K562 (cell line): ENCODE data around the gene FOLH1. TPM values are rescaled to one million over a fixed set of nuclear protein-coding genes. Genes with fewer than 3 reads are reported as not detected.

Source experiments
- ATAC-seq: fragments of 200-7000 bp; cut with Tn5 transposase; 3 replicates; pipeline ENCODE4 v1.9.1; 2020; ENCODE audit warnings: moderate library complexity
- BruUV-seq: library from RNA; stranded (reverse); fragments of 400-500 nt; replicated peaks from 2 replicates; lab custom pipeline; 2021; lab: Mats Ljungman, UMichigan
- CTCF ChIA-PET: fragments of 300-600 bp; formaldehyde crosslinking; extraction: SDS; loops from one replicate; lab custom pipeline; 2021; ENCODE audit warnings: low intra/inter-chr PET ratio; lab: Yijun Ruan, JAX
- POLR2A ChIA-PET: fragments of 300-600, 350-650 bp; sonication (Branson Sonifier 250); formaldehyde crosslinking; extraction: SDS; loops from one replicate; lab custom pipeline; 2021; ENCODE audit warnings: antibody characterized with exemption, inconsistent platforms; lab: Yijun Ruan, JAX
- DNase-seq, 4 experiments: peaks; one replicate each; pipeline versions ENCODE4 v3.0.0 to v3.0.0-alpha.2; 2011 to 2018; ENCODE audit warnings: low spot score in 3 of 4, mixed read lengths in 3 of 4; ENCODE audit errors: extremely low read depth in 1 of 4
- FAIRE-seq: peaks from 2 replicates; lab custom pipeline; 2011; peaks lifted over from hg19 to GRCh38; lab: Jason Lieb, UNC
- H2AFZ ChIP-seq: 2 replicates; pipeline ENCODE4 v1.6.0; 2011; ENCODE audit warnings: low read depth, low read length, control low read depth, inconsistent platforms
- H3K27ac ChIP-seq: fragments of 200-600 bp; 3 replicates; pipeline ENCODE4 v1.8.0; 2011; ENCODE audit warnings: low read depth, mild to moderate bottlenecking, control low read depth, inconsistent platforms, low read length, moderate library complexity, mixed read lengths; ENCODE audit errors: extremely low read depth
- H3K27me3 ChIP-seq, 2 experiments: fragments of 300-600 bp in 1 of 2; 2 replicates in 1 of 2; 3 replicates in 1 of 2; pipeline versions ENCODE4 v1.6.0 to v1.8.0; 2011; ENCODE audit warnings: inconsistent platforms in 2 of 2, low read length in 2 of 2, mild to moderate bottlenecking in 1 of 2, mixed read lengths in 1 of 2, moderate library complexity in 1 of 2; ENCODE audit not compliant: control insufficient read depth in 2 of 2, insufficient read depth in 2 of 2
- H3K36me3 ChIP-seq: fragments of 300-600 bp; 3 replicates; pipeline ENCODE4 v1.8.0; 2011; ENCODE audit warnings: mild to moderate bottlenecking, low read length, inconsistent platforms; ENCODE audit not compliant: control insufficient read depth, insufficient read depth
- H3K4me1 ChIP-seq, 2 experiments: fragments of 200-600 bp in 1 of 2; replicated peaks in 1 of 2; 2 replicates in 1 of 2; 3 replicates in 1 of 2; pipeline versions ENCODE4 v1.5.1 to v1.8.0; 2011; ENCODE audit warnings: inconsistent platforms in 2 of 2, low read length in 2 of 2, mild to moderate bottlenecking in 1 of 2, mixed read lengths in 1 of 2, moderate library complexity in 1 of 2; ENCODE audit not compliant: control insufficient read depth in 2 of 2, insufficient read depth in 2 of 2
- H3K4me2 ChIP-seq: 2 replicates; pipeline ENCODE4 v1.6.1; 2011; ENCODE audit warnings: low read length, control low read depth, inconsistent platforms, mixed read lengths; ENCODE audit not compliant: insufficient read depth
- H3K4me3 ChIP-seq: fragments of 200-600 bp; sonication (generic), shearing (Covaris generic); 2 replicates; pipeline ENCODE4 v1.5.1; 2016; ENCODE audit warnings: control low read depth, inconsistent platforms
- H3K79me2 ChIP-seq: fragments of 200-600 bp; 3 replicates; pipeline ENCODE4 v1.8.0; 2011; ENCODE audit warnings: low read length, inconsistent platforms; ENCODE audit not compliant: control insufficient read depth, insufficient read depth
- H3K9ac ChIP-seq, 2 experiments: 2 replicates each; pipeline versions ENCODE4 v1.6.0 to v1.6.1; 2011; ENCODE audit warnings: low read depth in 2 of 2, low read length in 2 of 2, control low read depth in 1 of 2, inconsistent platforms in 1 of 2, mild to moderate bottlenecking in 1 of 2, mixed read lengths in 1 of 2; ENCODE audit not compliant: insufficient read depth in 1 of 2
- H3K9me1 ChIP-seq: one replicate; pipeline ENCODE4 v1.6.0; 2011; ENCODE audit warnings: inconsistent platforms, mild to moderate bottlenecking, low read length, moderate library complexity; ENCODE audit not compliant: control insufficient read depth, insufficient read depth
- H3K9me3 ChIP-seq: replicated peaks from 2 replicates; pipeline ENCODE4 v1.5.1; 2011; ENCODE audit warnings: low read depth, low read length, inconsistent platforms; ENCODE audit not compliant: control insufficient read depth, insufficient read depth
- H4K20me1 ChIP-seq: replicated peaks from 2 replicates; pipeline ENCODE4 v1.6.1; 2011; ENCODE audit warnings: low read length, inconsistent platforms, mixed read lengths; ENCODE audit not compliant: control insufficient read depth, insufficient read depth
- ATF1 ChIP-seq, 2 experiments: fragments of 450-650 bp in 1 of 2; IDR thresholded peaks; 2 replicates each; pipeline ENCODE4 v1.6.1; 2016; ENCODE audit warnings: missing compliant biosample characterization in 1 of 2, missing genetic modification characterization in 1 of 2
- CEBPG ChIP-seq, 3 experiments: fragments of 200-800 bp in 1 of 3; sonication (Bioruptor generic) in 1 of 3; sonication (generic) in 1 of 3; formaldehyde crosslinking in 1 of 3; IDR thresholded peaks in 2 of 3; conservative IDR thresholded peaks in 1 of 3; 2 replicates each; pipeline versions ENCODE4 v1.6.1 to v1.8.0; 2016 to 2022; ENCODE audit warnings: missing compliant biosample characterization in 2 of 3, missing genetic modification characterization in 2 of 3, mild to moderate bottlenecking in 1 of 3, missing genetic modification reagents in 1 of 3
- DNMT1 ChIP-seq: fragments of 450-650 bp; IDR thresholded peaks from 2 replicates; pipeline ENCODE4 v1.6.1; 2016; ENCODE audit warnings: antibody characterized with exemption, mild to moderate bottlenecking
- KAT7 ChIP-seq: sonication (generic); formaldehyde crosslinking; IDR thresholded peaks from 2 replicates; pipeline ENCODE4 v1.8.0; 2022; ENCODE audit warnings: missing genetic modification reagents, mild to moderate bottlenecking, borderline replicate concordance
- KDM1A ChIP-seq, 2 experiments: fragments of 450-650 bp; IDR thresholded peaks; 2 replicates each; pipeline ENCODE4 v1.6.1; 2016; ENCODE audit warnings: mild to moderate bottlenecking in 2 of 2
- MYBL2 ChIP-seq, 2 experiments: fragments of 450-650 bp in 1 of 2; sonication (generic) in 1 of 2; formaldehyde crosslinking in 1 of 2; IDR thresholded peaks; 2 replicates each; pipeline versions ENCODE4 v1.6.1 to v1.8.1; 2017 to 2022; ENCODE audit warnings: borderline replicate concordance in 1 of 2, inconsistent platforms in 1 of 2, low read depth in 1 of 2, mild to moderate bottlenecking in 1 of 2, missing genetic modification reagents in 1 of 2, moderate library complexity in 1 of 2
- NR3C1 ChIP-seq: sonication (generic); formaldehyde crosslinking; IDR thresholded peaks from 2 replicates; pipeline ENCODE4 v1.8.1; 2022; ENCODE audit warnings: missing genetic modification reagents
- PBX2 ChIP-seq, 2 experiments: IDR thresholded peaks in 1 of 2; conservative IDR thresholded peaks in 1 of 2; 2 replicates each; pipeline ENCODE4 v1.6.1; 2016; ENCODE audit warnings: low read depth in 2 of 2, mild to moderate bottlenecking in 1 of 2, missing compliant biosample characterization in 1 of 2, missing genetic modification characterization in 1 of 2, moderate library complexity in 1 of 2
- RCOR1 ChIP-seq, 2 experiments: IDR thresholded peaks; 2 replicates each; pipeline ENCODE4 v1.6.1; 2012; ENCODE audit warnings: low read depth in 2 of 2, low read length in 2 of 2, borderline replicate concordance in 1 of 2, improper control_type of control experiment in 1 of 2
- RUNX1 ChIP-seq: sonication (generic); IDR thresholded peaks from 2 replicates; pipeline ENCODE4 v1.6.1; 2016; ENCODE audit warnings: antibody characterized with exemption, low read depth
- SMARCE1 ChIP-seq: fragments of 450-650 bp; IDR thresholded peaks from 2 replicates; pipeline ENCODE4 v1.7.1; 2016; ENCODE audit warnings: mild to moderate bottlenecking
- STAT5A ChIP-seq: IDR thresholded peaks from 2 replicates; pipeline ENCODE4 v1.6.1; 2012; ENCODE audit warnings: low read length, inconsistent platforms, borderline replicate concordance
- TAF1 ChIP-seq: IDR thresholded peaks from 2 replicates; pipeline ENCODE4 v1.6.1; 2011; ENCODE audit warnings: mild to moderate bottlenecking, low read length, moderate library complexity; ENCODE audit not compliant: insufficient read depth, control insufficient read depth, severe bottlenecking; ENCODE audit errors: extremely low read depth
- TAL1 ChIP-seq: fragments of 450-650 bp; IDR thresholded peaks from 2 replicates; pipeline ENCODE4 v1.6.1; 2016; ENCODE audit warnings: mild to moderate bottlenecking
- TBL1XR1 ChIP-seq, 2 experiments: IDR thresholded peaks; 2 replicates each; pipeline ENCODE4 v1.6.1; 2012; ENCODE audit warnings: improper control_type of control experiment in 2 of 2, low read length in 2 of 2, mild to moderate bottlenecking in 1 of 2
- TCF15 ChIP-seq: fragments of 250-450 bp; sonication (Bioruptor Pico); IDR thresholded peaks from 2 replicates; pipeline ENCODE4 v1.8.0; 2022; ENCODE audit warnings: moderate library complexity, mild to moderate bottlenecking, inconsistent platforms
- ZNF398 ChIP-seq: fragments of 250-450 bp; sonication (Bioruptor Pico); IDR thresholded peaks from 2 replicates; pipeline ENCODE4 v1.8.0; 2021; ENCODE audit warnings: moderate library complexity, mild to moderate bottlenecking, inconsistent platforms
- ZNF778 ChIP-seq: fragments of 450-650 bp; formaldehyde crosslinking; IDR thresholded peaks from 2 replicates; pipeline ENCODE4 v1.4.0; 2020; ENCODE audit warnings: mild to moderate bottlenecking, moderate library complexity
- WGBS: fragments of 100-300 bp; shearing (Covaris generic); methylation state at CpG from one replicate; pipeline ENCODE4 v1.1.6; 2016; ENCODE audit warnings: low coverage, mixed read lengths; ENCODE audit not compliant: insufficient coverage; ENCODE audit errors: missing lambda C conversion rate; 5-methylcytosine and 5-hydroxymethylcytosine counted together
- in situ Hi-C: fragments of 300-500 bp; cut with MboI; formaldehyde crosslinking; loops from 4 replicates; pipeline ENCODE4 v1.15.0; 2018; ENCODE audit warnings: inconsistent platforms, mixed read lengths
- intact Hi-C: fragments of 100-400 bp; cut with micrococcal nuclease; formaldehyde crosslinking; loops from 2 replicates; pipeline ENCODE4 v1.14.2; 2022
- polyA plus RNA-seq, 8 experiments: library from polyadenylated mRNA; depleted of rRNA in 4 of 8; stranded (reverse) in 5 of 8; unstranded in 3 of 8; fragments of >200 nt; fragmentation: Nextera tagmentation in 2 of 8; fragmentation: Illumina TruSeq in 1 of 8; extraction: Ambion mirVana in 2 of 8; extraction: Trizol in 1 of 8; gene quantifications; 2 replicates each; pipeline versions ENCODE4 v1.2.1 to v1.2.3, GENCODE V29; 2011 to 2014; ENCODE audit warnings: inconsistent platforms in 1 of 8, missing spikeins in 1 of 8
- total RNA-seq, 7 experiments: library from RNA; depleted of rRNA in 6 of 7; stranded (reverse); fragments of >200 nt in 6 of 7; fragmentation: Illumina TruSeq in 2 of 7; extraction: Trizol in 2 of 7; gene quantifications; 2 replicates each; pipeline versions ENCODE4 v1.2.1 to v1.2.3, GENCODE V29; 2011 to 2021; ENCODE audit warnings: low replicate concordance in 1 of 7

Gene FOLH1
- total and polyA plus RNA-seq, 9 of the 15 experiments (the other 6 are each of a cell fraction or from before 2014, with no cell fraction given), result not detected

- FAIRE-seq (no peak), ATAC-seq (no peak), DNase-seq (no peak)
- no peaks in the 10 kb centered on the region for H3K9me1 ChIP-seq
- ChIA-PET POLR2A (no interaction called here), CTCF (no interaction called here)
- H3K27me3 ChIP-seq, result no peaks in the 10 kb centered on the region
- BruUV-seq, result no TSS peak
- no peak overlapping the region for H3K27ac ChIP-seq
- no peak overlapping the region for H3K4me3 ChIP-seq
- H3K4me2 ChIP-seq, result no peak overlapping the region
- H3K9me3 ChIP-seq, result no peaks in the 10 kb centered on the region
- no peak overlapping the region for H2AFZ ChIP-seq
- no peaks in the 10 kb centered on the region for H3K36me3 ChIP-seq
- no peaks in the 10 kb centered on the region for H3K4me1 ChIP-seq
- in situ Hi-C loops (no loop called here), intact Hi-C loops (no loop called here)
- no peaks in the 10 kb centered on the region for H3K79me2 ChIP-seq
- WGBS, result 5% methylated on average over 5 of the region's 5 CpGs
- no peaks in the 10 kb centered on the region for H4K20me1 ChIP-seq
- no peak overlapping the region for H3K9ac ChIP-seq
- TF ChIP-seq TAL1, result no peak
- no peak for TF ChIP-seq TAF1
- no peak for TF ChIP-seq NR3C1 (CRISPR knock-in tag)
- TF ChIP-seq MYBL2 (IDR thresholded peaks at IDR 0.05; ENCODE audit: low read depth), result no peak
- TF ChIP-seq MYBL2 (CRISPR knock-in tag; IDR thresholded peaks at IDR 0.05; ENCODE audit: borderline replicate concordance), result no peak
- TF ChIP-seq RUNX1, result no peak
- no peak for TF ChIP-seq KAT7 (CRISPR knock-in tag)
- no peak for TF ChIP-seq TCF15 (CRISPR knock-in tag)
- no peak for TF ChIP-seq ATF1 (CRISPR knock-in tag; IDR thresholded peaks at IDR 0.05)
- TF ChIP-seq ATF1 (tag; IDR thresholded peaks at IDR 0.05), result no peak
- no peak for TF ChIP-seq KDM1A (IDR thresholded peaks at IDR 0.05)
- TF ChIP-seq TBL1XR1 (IDR thresholded peaks at IDR 0.05; ENCODE audit: low read length in 2 of 2), result no peak
- no peak for TF ChIP-seq ZNF398 (CRISPR knock-in tag)
- TF ChIP-seq SMARCE1, result no peak
- TF ChIP-seq RCOR1 (IDR thresholded peaks at IDR 0.05; ENCODE audit: borderline replicate concordance in 1 of 2, low read depth in 2 of 2, low read length in 2 of 2), result no peak
- no peak for TF ChIP-seq PBX2 (CRISPR knock-in tag; IDR thresholded peaks at IDR 0.05; ENCODE audit: low read depth)
- TF ChIP-seq PBX2 (tag; conservative IDR thresholded peaks at IDR 0.05; ENCODE audit: low read depth), result no peak
- no peak for TF ChIP-seq STAT5A
- TF ChIP-seq DNMT1, result no peak
- TF ChIP-seq CEBPG (CRISPR knock-in tag; IDR thresholded peaks at IDR 0.05), result no peak
- no peak for TF ChIP-seq CEBPG (tag; conservative IDR thresholded peaks at IDR 0.05 in 1 of 2, IDR thresholded peaks at IDR 0.05 in 1 of 2)
- no peak for TF ChIP-seq ZNF778 (CRISPR knock-in tag)
Measured at GRCh38 chr11:49221112-49221511, 12.7 kb upstream of the FOLH1 start.
